GM21529 (cell line): ENCODE data around the gene GLIPR2.
"Not testable (repeated sequence)": the region's sequence is repeated elsewhere in the genome, so short reads cannot be mapped to it uniquely, and the experiment has no call there.

Experiments used
- ATAC-seq: cut with Tn5 transposase; IDR thresholded peaks from one replicate; pipeline ENCODE4 v1.9.1; 2021; ENCODE audit not compliant: unreplicated experiment

The GLIPR2 gene

GRCh38 chr9:36143245-36143641 lies 6.7 kb downstream of the GLIPR2 start:
- ATAC-seq: no peak

GRCh38 chr9:36144309-36145232 lies 8.0 kb downstream of the GLIPR2 start:
- no peak for ATAC-seq

DNA sequence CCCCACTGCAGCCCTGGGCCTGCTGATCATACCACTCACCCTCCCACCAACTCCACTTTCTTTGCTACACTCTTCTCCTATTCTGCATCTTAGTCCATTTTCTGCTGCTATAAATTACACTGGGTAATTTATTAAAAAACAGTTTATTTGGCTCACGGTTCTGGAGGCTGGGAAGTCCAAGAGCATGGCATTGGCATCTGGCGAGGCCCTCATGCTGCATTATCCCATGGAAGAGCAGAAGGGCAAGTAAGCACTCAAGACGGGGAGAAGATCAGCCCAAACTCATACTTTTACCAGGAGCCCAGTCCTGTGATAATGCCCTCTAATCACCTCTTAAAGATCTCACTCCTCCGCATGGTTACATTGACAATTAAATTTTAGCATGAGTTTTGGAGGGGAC lies 9.4 kb downstream of the GLIPR2 start:
- ATAC-seq: no peak

DNA sequence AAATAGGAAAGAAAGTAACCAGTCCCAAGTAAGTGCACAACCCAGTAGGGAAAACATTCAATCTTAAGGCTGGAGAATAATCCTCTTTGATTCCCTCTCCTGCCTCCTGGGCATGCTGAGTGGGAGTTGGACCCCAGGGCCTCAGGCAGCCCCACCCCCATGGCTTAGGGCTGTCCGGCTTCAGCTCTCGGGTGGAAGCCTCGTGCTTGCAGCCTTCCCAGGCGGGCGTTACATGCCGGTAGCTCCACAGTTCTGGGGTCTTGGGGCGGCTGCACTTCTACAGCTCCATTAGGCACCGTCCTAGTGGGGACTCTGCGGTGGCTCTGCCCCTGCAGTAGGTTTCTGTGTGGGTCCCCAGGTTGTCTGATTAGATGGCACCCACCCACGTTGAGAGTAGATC lies 10.1 kb downstream of the GLIPR2 start:
- no peak for ATAC-seq

GRCh38 chr9:36147441-36148175 lies 11.1 kb downstream of the GLIPR2 start:
- ATAC-seq: no peak

DNA sequence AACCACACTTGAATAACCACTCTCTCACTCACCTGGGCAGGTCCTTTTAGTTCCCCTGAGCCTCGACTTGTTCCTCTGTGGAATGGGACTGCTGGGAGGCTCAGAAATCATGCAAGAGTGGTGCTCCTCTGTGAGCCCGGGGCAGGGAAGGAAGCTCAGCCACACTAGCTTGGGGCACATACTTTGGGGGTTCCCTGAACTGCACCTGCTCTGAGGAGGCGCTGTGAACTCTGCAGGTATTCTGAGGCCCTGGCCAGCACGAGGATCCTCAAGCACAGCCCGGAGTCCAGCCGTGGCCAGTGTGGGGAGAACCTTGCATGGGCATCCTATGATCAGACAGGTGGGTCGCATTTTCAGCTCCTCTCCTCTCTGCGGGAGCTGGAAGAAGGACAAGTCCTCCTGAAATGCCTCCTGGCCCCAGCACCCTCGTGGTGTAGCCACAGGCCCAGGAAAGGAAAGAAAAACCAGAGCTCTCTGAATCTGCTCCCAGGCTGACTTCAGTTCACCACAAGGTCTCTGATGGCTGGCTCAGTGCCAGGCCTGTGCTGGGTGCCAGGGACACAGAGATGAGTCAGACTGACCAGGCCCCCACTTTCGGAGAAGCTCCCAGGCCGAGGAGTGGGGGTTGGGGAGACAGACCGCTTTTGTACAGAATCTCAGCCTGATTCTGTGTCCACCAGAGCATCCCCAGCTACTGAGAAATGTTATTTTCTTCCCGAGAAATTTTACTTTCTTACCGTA lies 11.9 kb downstream of the GLIPR2 start:
- peak; percentile 51 for ATAC-seq

DNA sequence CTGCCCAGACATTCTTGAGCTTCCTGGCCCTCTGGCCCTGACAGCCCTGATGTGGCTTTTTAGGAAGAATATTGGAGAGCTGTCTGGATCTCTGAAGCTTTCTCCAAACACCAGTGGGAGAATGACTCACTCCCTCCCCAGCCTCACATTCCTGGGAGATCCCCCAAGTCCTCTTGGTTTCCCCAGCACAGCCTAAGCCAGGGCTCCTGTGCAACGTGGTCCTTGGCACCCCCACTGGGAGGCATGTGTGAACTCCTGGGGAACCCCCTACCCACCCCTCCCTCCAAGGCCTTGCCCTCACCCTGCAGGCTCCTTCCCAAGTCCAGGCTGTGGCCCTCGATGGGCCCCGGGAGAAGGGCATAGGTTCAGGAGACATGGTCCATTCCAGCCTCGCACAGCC lies 12.7 kb downstream of the GLIPR2 start:
- no peak for ATAC-seq

DNA sequence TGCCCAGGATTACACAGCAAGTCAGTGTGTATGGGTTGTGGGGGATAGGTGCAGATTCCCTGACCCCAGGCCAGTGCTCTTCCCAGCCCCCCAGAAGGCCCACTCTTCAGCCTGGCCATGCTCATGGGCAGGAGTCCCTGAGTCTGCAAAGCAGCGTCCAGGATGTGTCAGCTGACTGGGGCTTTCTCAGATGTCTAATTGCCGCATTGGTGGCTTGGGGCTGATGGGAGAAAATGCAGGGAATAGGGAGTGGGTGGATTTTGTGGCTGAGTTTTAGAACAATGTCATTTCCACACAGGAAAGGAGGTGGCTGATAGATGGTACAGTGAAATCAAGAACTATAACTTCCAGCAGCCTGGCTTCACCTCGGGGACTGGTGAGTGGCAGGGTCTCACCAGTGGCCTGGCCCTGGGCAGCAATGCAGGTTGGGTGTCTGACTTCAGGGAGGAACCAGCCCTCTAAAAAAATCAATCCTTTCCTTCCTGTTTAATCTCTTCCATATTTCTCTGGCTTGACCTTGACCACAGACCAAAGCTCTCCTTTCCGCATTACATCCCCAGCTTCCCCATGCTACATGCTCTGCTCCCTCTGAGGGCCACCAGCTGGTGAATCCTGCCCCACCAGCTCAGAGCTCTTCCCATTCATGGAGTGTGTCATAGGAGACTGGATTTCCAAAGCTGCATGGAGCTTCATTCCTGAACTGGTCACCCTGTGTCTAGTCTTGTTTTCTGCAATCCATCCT lies 14.2 kb downstream of the GLIPR2 start:
- ATAC-seq: no peak

DNA sequence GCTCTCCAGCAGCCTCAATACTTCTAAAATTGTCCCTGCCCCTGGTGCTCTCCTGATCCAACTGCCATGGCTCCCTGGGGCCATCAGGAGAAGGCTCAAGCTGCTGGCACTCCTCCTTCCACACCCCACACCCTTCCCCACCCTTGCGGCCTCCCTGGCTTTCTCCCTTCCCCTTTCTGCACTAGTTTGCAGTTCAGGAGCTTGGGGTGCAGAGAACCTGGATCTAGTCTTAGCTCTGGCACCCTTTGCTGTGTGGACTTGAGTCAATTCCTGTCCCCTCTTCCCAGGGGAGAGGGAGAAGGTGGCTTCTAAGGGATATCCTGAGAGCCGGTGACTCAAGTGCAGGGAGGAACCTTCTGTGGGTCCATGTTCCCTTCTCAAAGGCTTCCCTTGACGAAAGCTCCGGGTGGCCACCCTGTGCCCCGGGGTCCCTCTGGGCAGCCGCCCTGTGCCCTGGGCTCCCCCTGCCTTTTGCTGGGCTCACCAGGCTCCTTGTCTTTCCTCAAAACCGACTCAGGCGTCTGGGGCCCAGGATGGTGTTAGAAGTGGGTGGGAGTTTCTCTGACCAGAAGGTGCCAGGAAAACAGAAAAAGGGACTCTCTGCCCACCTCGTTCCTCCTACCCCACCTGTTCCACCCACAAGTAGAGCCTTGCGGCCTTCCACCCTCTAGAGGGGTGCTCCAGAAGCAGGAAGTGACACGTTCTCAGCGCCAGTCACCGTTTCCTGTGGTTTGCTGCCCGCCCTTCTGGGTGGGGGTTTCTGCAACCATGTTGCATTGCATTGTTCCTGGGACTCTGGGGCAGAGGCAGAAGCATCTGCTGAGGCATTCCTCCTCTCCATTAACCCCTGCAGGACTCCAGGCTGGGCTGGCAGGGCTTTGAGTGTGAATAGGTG lies 15.0 kb downstream of the GLIPR2 start:
- peak; percentile 78 for ATAC-seq

- no peak for ATAC-seq
Observed at GRCh38 chr9:36152741-36153438, 16.4 kb downstream of the GLIPR2 start.

GRCh38 chr9:36153746-36154145 lies 17.2 kb downstream of the GLIPR2 start:
- ATAC-seq: no peak

DNA sequence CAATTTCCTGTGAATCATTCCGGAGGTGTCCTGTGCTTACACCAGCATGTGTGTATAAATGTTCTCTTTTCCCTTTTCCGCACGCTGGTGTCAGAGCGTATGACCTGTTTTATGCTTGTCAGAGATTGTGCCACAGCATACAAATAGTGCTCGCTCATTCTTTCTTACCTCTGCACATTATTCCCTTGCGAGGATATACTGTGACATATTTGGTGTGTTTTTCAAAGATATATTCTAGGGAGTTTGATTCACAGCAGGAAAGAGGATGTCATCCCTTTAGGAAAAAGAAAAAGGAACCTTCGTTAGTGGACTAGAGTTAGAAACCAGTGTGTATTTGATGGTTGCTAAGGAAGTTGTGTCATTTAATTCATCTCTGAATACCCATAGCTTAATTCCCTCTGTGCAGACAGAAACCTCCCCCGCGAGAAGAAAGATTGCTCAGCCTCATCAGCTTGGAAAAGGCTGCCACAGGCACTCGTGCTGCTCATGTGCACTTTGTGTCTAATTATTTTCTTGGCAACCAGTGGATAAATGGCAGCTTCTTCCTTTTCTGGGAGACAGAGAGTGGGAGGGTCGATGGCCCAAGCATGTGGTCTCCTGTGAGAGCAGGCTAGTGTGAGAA lies 17.9 kb downstream of the GLIPR2 start:
- ATAC-seq: no peak

GRCh38 chr9:36156116-36156515 lies 19.6 kb downstream of the GLIPR2 start:
- ATAC-seq: no peak

- ATAC-seq: no peak
Observed at GRCh38 chr9:36158122-36158521, 21.6 kb downstream of the GLIPR2 start.

DNA sequence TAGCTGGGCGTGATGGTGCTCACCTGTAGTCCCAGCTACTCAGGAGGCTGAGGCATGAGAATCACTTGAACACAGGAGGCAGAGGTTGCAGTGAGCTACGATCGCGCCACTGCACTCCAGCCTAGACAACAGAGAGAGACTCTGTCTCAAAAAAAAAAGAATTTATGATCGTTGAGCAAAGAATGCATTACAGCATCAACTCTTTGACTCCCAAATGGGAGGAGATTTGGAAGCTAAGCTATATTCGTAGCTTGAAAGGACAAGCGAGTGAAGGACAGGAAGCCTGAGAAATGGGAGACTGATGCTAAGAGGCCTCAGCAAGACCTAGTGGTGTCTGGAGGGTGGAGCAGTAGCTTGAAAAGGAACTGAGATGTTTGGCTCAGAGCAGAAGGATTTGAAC lies 22.4 kb downstream of the GLIPR2 start:
- no peak for ATAC-seq

DNA sequence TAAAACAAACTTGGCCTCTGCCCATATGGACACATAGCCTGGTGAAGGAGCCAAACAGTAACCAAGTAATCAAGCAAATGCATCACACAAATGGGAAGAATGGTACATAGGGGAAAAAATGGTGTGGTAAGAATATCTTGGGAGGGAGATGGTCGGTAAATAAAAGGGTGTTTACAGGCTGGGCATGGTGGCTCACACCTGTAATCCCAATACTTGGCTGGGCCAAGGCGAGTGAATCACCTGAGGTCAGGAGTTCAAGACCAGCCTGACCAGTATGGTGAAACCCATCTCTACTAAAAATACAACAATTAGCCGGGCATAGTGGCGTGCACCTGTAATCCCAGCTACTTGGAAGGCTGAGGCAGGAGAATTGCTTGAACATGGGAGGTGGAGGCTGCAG lies 23.0 kb downstream of the GLIPR2 start:
- not testable (repeated sequence) for ATAC-seq

DNA sequence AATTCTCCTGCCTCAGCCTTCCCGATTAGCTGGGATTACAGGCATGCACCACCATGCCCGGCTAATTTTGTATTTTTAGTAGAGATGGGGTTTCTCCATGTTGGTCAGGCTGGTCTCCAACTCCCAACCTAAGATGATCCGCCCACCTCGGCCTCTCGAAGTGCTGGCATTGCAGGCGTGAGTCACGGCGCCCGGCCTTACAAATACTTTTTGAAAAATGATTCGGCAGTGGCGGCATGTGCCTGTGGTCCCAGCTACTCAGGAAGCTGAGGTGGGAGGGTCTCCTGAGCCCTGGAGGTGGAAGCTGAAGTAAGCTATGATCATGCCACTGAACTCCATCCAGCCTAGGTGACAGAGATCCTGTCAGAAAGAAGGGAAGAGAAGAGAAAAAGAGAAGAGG lies 23.6 kb downstream of the GLIPR2 start:
- ATAC-seq: not testable (repeated sequence)

DNA sequence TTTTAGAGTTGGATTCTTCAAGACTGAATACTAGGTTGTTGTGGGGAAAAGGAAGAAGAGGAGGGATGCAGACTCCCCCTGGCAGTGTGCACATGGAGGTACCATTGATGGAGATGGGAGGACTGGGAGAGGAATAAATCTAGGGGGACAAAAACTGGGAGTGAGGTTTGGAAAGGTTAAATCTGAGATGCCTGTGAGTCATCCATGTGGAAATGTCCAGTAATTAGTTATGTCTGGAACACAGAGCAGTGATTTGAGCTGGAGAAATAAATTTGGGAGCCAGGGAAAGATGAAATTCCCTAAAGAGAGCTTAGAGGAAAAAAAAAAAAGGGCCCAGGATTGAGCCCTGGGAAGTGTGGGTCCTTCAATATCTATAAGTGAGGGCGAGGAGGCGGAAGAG lies 24.7 kb downstream of the GLIPR2 start:
- no peak for ATAC-seq
